ENCODE data around the gene PRSS27. TPM values are rescaled to one million over a fixed set of nuclear protein-coding genes. Genes with fewer than 3 reads are reported as not detected.
A peak's percentile ranks its signal among the peaks of the same experiment; 100 is the strongest.
"Not testable (repeated sequence)": the region's sequence is repeated elsewhere in the genome, so short reads cannot be mapped to it uniquely, and the experiment has no call there.

The PRSS27 gene
- total RNA-seq, 1 donor from 2014 or later: 3.1 TPM

DNA sequence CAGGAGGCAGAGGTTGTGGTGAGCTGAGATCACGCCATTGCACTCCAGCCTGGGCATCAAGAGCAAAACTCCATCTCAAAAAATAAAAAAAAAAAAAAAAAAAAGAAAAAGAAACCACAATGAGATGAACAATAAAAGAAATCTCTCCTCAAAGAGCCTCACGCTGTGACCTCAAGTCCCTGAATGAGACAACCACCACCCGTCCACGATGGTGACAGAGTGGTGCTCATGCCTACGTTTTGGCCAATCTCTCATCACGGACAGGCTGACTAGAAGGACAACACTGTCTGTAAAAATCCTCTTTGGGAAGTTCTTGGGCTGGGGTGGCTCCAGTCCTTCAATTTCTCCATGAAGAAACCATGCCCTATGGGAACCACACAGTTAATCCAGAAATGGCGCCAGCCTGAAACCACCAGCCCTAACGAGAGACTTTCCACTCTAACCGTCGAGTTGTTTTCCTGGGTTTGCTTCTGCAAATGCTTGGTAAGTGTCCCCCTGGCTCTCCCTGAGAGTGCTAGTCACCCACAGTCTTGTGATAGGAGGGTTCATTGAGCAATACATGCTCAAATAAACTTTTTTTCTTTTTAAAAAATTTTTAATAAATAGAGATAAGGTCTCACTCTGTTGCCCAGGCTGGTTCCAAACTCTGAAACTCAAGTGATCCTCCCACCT is 15.0 kb upstream of the PRSS27 start:
- H3K9me3 Mint-ChIP-seq (ENCODE audit: low read depth): no peaks in the 10 kb centered on the region
- H3K27me3 Mint-ChIP-seq (ENCODE audit: low read depth): peaks cover 1% of the 10 kb centered on the region
- no peak overlapping the region for H3K4me3 Mint-ChIP-seq (ENCODE audit: unreplicated experiment)
- no peak overlapping the region for H3K27ac Mint-ChIP-seq (ENCODE audit: unreplicated experiment)
- TF ChIP-seq, protein P1, sequence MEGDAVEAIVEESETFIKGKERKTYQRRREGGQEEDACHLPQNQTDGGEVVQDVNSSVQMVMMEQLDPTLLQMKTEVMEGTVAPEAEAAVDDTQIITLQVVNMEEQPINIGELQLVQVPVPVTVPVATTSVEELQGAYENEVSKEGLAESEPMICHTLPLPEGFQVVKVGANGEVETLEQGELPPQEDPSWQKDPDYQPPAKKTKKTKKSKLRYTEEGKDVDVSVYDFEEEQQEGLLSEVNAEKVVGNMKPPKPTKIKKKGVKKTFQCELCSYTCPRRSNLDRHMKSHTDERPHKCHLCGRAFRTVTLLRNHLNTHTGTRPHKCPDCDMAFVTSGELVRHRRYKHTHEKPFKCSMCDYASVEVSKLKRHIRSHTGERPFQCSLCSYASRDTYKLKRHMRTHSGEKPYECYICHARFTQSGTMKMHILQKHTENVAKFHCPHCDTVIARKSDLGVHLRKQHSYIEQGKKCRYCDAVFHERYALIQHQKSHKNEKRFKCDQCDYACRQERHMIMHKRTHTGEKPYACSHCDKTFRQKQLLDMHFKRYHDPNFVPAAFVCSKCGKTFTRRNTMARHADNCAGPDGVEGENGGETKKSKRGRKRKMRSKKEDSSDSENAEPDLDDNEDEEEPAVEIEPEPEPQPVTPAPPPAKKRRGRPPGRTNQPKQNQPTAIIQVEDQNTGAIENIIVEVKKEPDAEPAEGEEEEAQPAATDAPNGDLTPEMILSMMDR (IDR thresholded peaks at IDR 0.05): no peak
- DNase-seq (ENCODE audit: low spot score): no peak
- H3K36me3 Mint-ChIP-seq (ENCODE audit: low read depth): no peaks in the 10 kb centered on the region
- no peaks in the 10 kb centered on the region for H3K4me1 Mint-ChIP-seq (ENCODE audit: low read depth)

DNA sequence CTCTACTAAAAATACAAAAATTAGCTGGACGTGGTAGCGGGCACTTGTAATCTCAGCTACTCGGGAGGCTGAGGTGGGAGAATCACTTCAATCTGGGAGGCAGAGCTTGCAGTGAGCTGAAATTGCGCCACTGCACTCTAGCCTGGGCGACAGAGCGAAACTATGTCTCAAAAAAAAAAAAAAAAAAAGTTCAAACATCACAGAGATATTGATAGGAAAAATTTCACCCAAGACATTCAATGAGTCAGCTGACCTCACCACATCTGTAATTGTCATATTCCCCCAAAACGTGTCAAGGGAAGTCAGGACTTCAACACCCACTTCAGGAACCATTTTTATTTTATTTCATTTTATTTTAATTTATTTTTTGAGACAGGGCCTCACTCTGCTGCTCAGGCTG is 8.0 kb upstream of the PRSS27 start:
- no peak for DNase-seq (ENCODE audit: low spot score)
- no peak overlapping the region for H3K4me3 Mint-ChIP-seq (ENCODE audit: unreplicated experiment)

DNA sequence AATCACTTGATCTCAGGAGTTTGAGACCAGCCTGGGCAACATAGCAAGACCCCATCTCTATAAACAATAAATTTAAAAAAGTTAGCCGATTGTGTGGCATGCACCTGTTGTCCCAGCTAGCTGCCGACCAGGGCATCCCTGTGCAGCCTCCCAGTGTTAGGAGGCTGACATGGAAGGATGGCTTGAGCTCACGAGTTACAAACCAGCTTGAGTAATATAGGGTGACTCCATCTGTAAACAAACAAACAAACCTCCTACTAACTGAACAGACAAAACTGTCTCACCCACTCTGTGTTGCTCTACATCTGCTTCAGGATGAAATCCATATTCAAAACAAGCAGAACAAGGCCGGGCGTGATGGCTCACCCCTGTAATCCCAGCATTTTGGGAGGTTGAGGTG is 6.9 kb upstream of the PRSS27 start:
- no peaks in the 10 kb centered on the region for H3K36me3 Mint-ChIP-seq (ENCODE audit: low read depth)
- H3K27me3 Mint-ChIP-seq (ENCODE audit: low read depth): peaks cover 3% of the 10 kb centered on the region
- H3K4me3 Mint-ChIP-seq (ENCODE audit: unreplicated experiment): no peak overlapping the region
- TF ChIP-seq, protein P1 (IDR thresholded peaks at IDR 0.05): no peak
- no peak overlapping the region for H3K27ac Mint-ChIP-seq (ENCODE audit: unreplicated experiment)
- no peak for DNase-seq (ENCODE audit: low spot score)
- no peaks in the 10 kb centered on the region for H3K9me3 Mint-ChIP-seq (ENCODE audit: low read depth)
- H3K4me1 Mint-ChIP-seq (ENCODE audit: low read depth): peaks cover 3% of the 10 kb centered on the region

More for the DNA sequence above, 8.0 kb upstream of the PRSS27 start:
- TF ChIP-seq, protein P1 (IDR thresholded peaks at IDR 0.05): no peak
- Mint-ChIP-seq H3K9me3 (ENCODE audit: low read depth) (no peaks in the 10 kb centered on the region), H3K27ac (ENCODE audit: unreplicated experiment) (no peak overlapping the region), H3K36me3 (ENCODE audit: low read depth) (no peaks in the 10 kb centered on the region), H3K4me1 (ENCODE audit: low read depth) (peaks cover 2% of the 10 kb centered on the region), H3K27me3 (ENCODE audit: low read depth) (peaks cover 3% of the 10 kb centered on the region)

DNA sequence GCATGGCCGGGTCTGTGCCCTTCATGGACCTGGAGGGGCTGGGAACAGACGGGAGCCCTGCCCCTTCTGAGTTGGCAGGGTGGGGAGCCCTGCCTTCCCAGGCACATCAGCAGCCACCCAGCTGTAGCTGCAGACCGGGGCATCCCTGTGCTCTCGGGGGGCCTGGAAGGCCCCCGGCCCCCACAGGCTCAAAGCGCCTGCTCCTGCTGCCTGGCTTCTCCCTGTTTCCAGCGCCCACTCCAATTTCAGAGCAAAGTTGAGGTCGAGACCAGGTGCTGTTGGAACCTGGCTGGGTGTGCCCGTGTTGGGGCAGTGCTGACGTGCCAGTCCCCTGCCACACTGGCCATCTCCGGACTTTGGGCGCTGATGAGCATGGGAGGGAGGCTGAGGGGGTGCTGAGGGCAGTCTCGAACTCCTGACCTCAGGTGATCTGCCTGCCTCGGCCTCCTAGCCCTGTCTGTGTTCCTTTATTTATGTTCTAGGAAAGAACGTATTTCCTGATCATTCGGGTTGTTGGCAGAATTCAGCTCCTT is 4.9 kb upstream of the PRSS27 start:
- H3K27me3 Mint-ChIP-seq (ENCODE audit: low read depth): peaks cover 3% of the 10 kb centered on the region
- DNase-seq (ENCODE audit: low spot score): no peak
- TF ChIP-seq, protein P1 (IDR thresholded peaks at IDR 0.05): no peak
- no peak overlapping the region for H3K27ac Mint-ChIP-seq (ENCODE audit: unreplicated experiment)
- H3K4me3 Mint-ChIP-seq (ENCODE audit: unreplicated experiment): no peak overlapping the region
- no peaks in the 10 kb centered on the region for H3K36me3 Mint-ChIP-seq (ENCODE audit: low read depth)
- no peaks in the 10 kb centered on the region for H3K9me3 Mint-ChIP-seq (ENCODE audit: low read depth)
- peaks cover 3% of the 10 kb centered on the region for H3K4me1 Mint-ChIP-seq (ENCODE audit: low read depth)

DNA sequence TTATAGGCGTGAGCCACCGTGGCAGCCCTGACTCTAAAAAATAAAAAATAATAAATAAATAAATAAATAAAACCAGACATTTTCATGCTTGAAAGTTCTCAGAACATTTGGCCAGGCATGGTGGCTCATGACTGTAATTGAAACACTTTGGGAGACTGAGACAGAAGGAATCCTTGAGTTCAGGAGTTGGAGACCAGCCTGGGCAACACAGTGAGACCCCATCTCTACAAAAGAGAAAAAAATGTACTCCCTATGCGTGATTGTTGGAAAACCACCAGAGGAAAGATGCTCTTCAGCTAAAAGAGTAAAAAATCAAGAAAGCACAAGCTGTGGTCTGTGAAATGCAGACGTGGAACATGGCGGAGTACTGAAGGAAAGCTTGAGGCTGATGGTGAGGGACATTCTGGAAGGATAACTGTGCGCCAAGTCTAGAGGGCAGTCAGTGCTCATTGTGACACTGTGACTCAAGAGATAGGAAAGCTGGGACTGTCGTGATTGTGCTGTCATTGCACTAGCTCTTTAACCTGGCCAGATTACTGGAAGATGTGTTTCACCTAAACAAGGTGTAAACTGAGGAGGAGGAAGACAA is 4.2 kb upstream of the PRSS27 start:
- no peak overlapping the region for H3K4me3 Mint-ChIP-seq (ENCODE audit: unreplicated experiment)
- TF ChIP-seq, protein P1 (IDR thresholded peaks at IDR 0.05): no peak
- no peaks in the 10 kb centered on the region for H3K36me3 Mint-ChIP-seq (ENCODE audit: low read depth)
- H3K27me3 Mint-ChIP-seq (ENCODE audit: low read depth): peaks cover 3% of the 10 kb centered on the region
- no peak for DNase-seq (ENCODE audit: low spot score)
- H3K27ac Mint-ChIP-seq (ENCODE audit: unreplicated experiment): no peak overlapping the region
- peaks cover 3% of the 10 kb centered on the region for H3K4me1 Mint-ChIP-seq (ENCODE audit: low read depth)
- no peaks in the 10 kb centered on the region for H3K9me3 Mint-ChIP-seq (ENCODE audit: low read depth)

DNA sequence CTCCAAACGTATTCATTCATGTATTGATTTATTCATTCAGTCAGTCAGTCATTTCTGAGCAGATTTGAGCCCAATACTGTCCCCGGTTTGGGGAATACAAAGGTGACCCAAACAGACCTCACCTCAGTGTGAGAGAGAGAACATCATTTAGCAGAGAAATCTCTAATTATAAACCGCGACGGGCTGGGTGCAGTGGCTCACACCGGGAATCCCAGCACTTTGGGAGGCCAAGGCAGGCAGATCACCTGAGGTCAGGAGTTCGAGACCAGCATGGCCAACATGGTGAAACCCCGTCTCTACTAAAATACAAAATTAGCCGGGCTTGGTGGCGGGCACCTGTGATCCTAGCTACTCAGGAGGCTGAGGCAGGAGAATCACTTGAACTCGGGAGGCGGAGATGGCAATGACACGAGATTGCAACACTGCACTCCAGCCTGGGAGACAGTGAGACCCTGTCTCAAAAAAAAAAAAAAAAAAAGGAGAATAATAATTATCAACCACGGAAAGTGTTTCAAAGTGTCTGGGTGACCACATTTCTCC is 1.7 kb upstream of the PRSS27 start:
- peak overlapping the region; percentile 57 for H3K4me3 Mint-ChIP-seq (ENCODE audit: unreplicated experiment)
- not testable (repeated sequence) for H3K27me3 Mint-ChIP-seq (ENCODE audit: low read depth); H3K36me3 Mint-ChIP-seq (ENCODE audit: low read depth); H3K9me3 Mint-ChIP-seq (ENCODE audit: low read depth); DNase-seq (ENCODE audit: low spot score); H3K4me1 Mint-ChIP-seq (ENCODE audit: low read depth); H3K27ac Mint-ChIP-seq (ENCODE audit: unreplicated experiment)
